ENCODE measurements around the gene ZDBF2. TPM values are rescaled to one million over a fixed set of nuclear protein-coding genes. Genes with fewer than 3 reads are reported as not detected.
A peak's percentile ranks its signal among the peaks of the same experiment; 100 is the strongest.
"Not testable (repeated sequence)": the region's sequence is repeated elsewhere in the genome, so short reads cannot be mapped to it uniquely, and the experiment has no call there.

ZDBF2 gene
- total and polyA plus RNA-seq, 4 donors, result 8.8 to 40.5 (median 19.6) TPM

GRCh38 chr2:206275312-206276055 lies 1.0 kb downstream of the ZDBF2 start:
- WGBS (ENCODE audit: insufficient coverage), result 0% methylated on average over 8 of the region's 23 CpGs
- peaks cover 72% of the 10 kb centered on the region for H3K27me3 ChIP-seq (ENCODE audit: control insufficient read depth, insufficient read depth, low read length)
- DNase-seq (ENCODE audit: low read depth in 4 of 6, low spot score in 6 of 6), result peak in 3 of 6 donors; percentile 43 to 81 (median 72)
- H3K9me3 ChIP-seq (ENCODE audit: control insufficient read depth, insufficient read depth, low read length), result no peaks in the 10 kb centered on the region
- no peaks in the 10 kb centered on the region for H3K36me3 ChIP-seq (ENCODE audit: control insufficient read depth, insufficient read depth, low read length)
- peak overlapping the region; percentile 55 for H3K4me3 ChIP-seq (ENCODE audit: low read depth, low read length)
- peaks cover 8% of the 10 kb centered on the region for H3K4me1 ChIP-seq (ENCODE audit: control insufficient read depth, insufficient read depth, low read length)
- H3K27ac ChIP-seq (ENCODE audit: low read depth, low read length), result peak overlapping the region; percentile 52

GRCh38 chr2:206276169-206276942 lies 1.9 kb downstream of the ZDBF2 start:
- Histone ChIP-seq H3K27me3 (ENCODE audit: control insufficient read depth, insufficient read depth, low read length) (peaks cover 69% of the 10 kb centered on the region), H3K4me3 (ENCODE audit: low read depth, low read length) (peak overlapping the region; percentile 55), H3K4me1 (ENCODE audit: control insufficient read depth, insufficient read depth, low read length) (peaks cover 8% of the 10 kb centered on the region), H3K27ac (ENCODE audit: low read depth, low read length) (no peak overlapping the region), H3K9me3 (ENCODE audit: control insufficient read depth, insufficient read depth, low read length) (no peaks in the 10 kb centered on the region), H3K36me3 (ENCODE audit: control insufficient read depth, insufficient read depth, low read length) (no peaks in the 10 kb centered on the region)
- DNase-seq (ENCODE audit: low read depth in 4 of 6, low spot score in 6 of 6), result peak in 1 of 6 donors; percentile 55
- 18% methylated on average over 4 of the region's 12 CpGs for WGBS (ENCODE audit: insufficient coverage)

- peaks cover 60% of the 10 kb centered on the region for H3K27me3 ChIP-seq (ENCODE audit: control insufficient read depth, insufficient read depth, low read length)
- no CpG with 5 or more reads among the region's 3 CpGs for WGBS (ENCODE audit: insufficient coverage)
- peaks cover 8% of the 10 kb centered on the region for H3K4me1 ChIP-seq (ENCODE audit: control insufficient read depth, insufficient read depth, low read length)
- no peak overlapping the region for H3K4me3 ChIP-seq (ENCODE audit: low read depth, low read length)
- H3K36me3 ChIP-seq (ENCODE audit: control insufficient read depth, insufficient read depth, low read length), result peaks cover 3% of the 10 kb centered on the region
- DNase-seq (ENCODE audit: low read depth in 4 of 6, low spot score in 6 of 6), result no peak
- no peaks in the 10 kb centered on the region for H3K9me3 ChIP-seq (ENCODE audit: control insufficient read depth, insufficient read depth, low read length)
- no peak overlapping the region for H3K27ac ChIP-seq (ENCODE audit: low read depth, low read length)
Measured at GRCh38 chr2:206277503-206277902, 3.0 kb downstream of the ZDBF2 start.

- H3K27ac ChIP-seq (ENCODE audit: low read depth, low read length), result no peak overlapping the region
- H3K36me3 ChIP-seq (ENCODE audit: control insufficient read depth, insufficient read depth, low read length), result peaks cover 3% of the 10 kb centered on the region
- peaks cover 6% of the 10 kb centered on the region for H3K9me3 ChIP-seq (ENCODE audit: control insufficient read depth, insufficient read depth, low read length)
- no peak overlapping the region for H3K4me3 ChIP-seq (ENCODE audit: low read depth, low read length)
- peaks cover 11% of the 10 kb centered on the region for H3K27me3 ChIP-seq (ENCODE audit: control insufficient read depth, insufficient read depth, low read length)
- DNase-seq (ENCODE audit: low read depth in 4 of 6, low spot score in 6 of 6), result no peak
- WGBS (ENCODE audit: insufficient coverage), result 88% methylated on average over 7 of the region's 8 CpGs
- H3K4me1 ChIP-seq (ENCODE audit: control insufficient read depth, insufficient read depth, low read length), result no peaks in the 10 kb centered on the region
Measured at GRCh38 chr2:206282746-206283145, 8.3 kb downstream of the ZDBF2 start.

- WGBS (ENCODE audit: insufficient coverage), result no CpG with 5 or more reads among the region's 2 CpGs
- no peaks in the 10 kb centered on the region for H3K27me3 ChIP-seq (ENCODE audit: control insufficient read depth, insufficient read depth, low read length)
- H3K9me3 ChIP-seq (ENCODE audit: control insufficient read depth, insufficient read depth, low read length), result peaks cover 11% of the 10 kb centered on the region
- no peak for DNase-seq (ENCODE audit: low read depth in 4 of 6, low spot score in 6 of 6)
- no peaks in the 10 kb centered on the region for H3K4me1 ChIP-seq (ENCODE audit: control insufficient read depth, insufficient read depth, low read length)
- H3K36me3 ChIP-seq (ENCODE audit: control insufficient read depth, insufficient read depth, low read length), result peaks cover 1% of the 10 kb centered on the region
- no peak overlapping the region for H3K27ac ChIP-seq (ENCODE audit: low read depth, low read length)
- H3K4me3 ChIP-seq (ENCODE audit: low read depth, low read length), result no peak overlapping the region
Measured at GRCh38 chr2:206287197-206287596, 12.7 kb downstream of the ZDBF2 start.

- H3K27ac ChIP-seq (ENCODE audit: low read depth, low read length), result no peak overlapping the region
- no peaks in the 10 kb centered on the region for H3K27me3 ChIP-seq (ENCODE audit: control insufficient read depth, insufficient read depth, low read length)
- WGBS (ENCODE audit: insufficient coverage), result 97% methylated on average over 3 of the region's 4 CpGs
- peaks cover 11% of the 10 kb centered on the region for H3K9me3 ChIP-seq (ENCODE audit: control insufficient read depth, insufficient read depth, low read length)
- H3K4me3 ChIP-seq (ENCODE audit: low read depth, low read length), result no peak overlapping the region
- DNase-seq (ENCODE audit: low read depth in 4 of 6, low spot score in 6 of 6), result no peak
- H3K36me3 ChIP-seq (ENCODE audit: control insufficient read depth, insufficient read depth, low read length), result no peaks in the 10 kb centered on the region
- no peaks in the 10 kb centered on the region for H3K4me1 ChIP-seq (ENCODE audit: control insufficient read depth, insufficient read depth, low read length)
Measured at GRCh38 chr2:206289391-206289790, 14.9 kb downstream of the ZDBF2 start.

GRCh38 chr2:206296128-206296527 lies 21.7 kb downstream of the ZDBF2 start:
- DNase-seq (ENCODE audit: low read depth in 4 of 6, low spot score in 6 of 6), result no peak
- H3K4me1 ChIP-seq (ENCODE audit: control insufficient read depth, insufficient read depth, low read length), result no peaks in the 10 kb centered on the region
- no peaks in the 10 kb centered on the region for H3K27me3 ChIP-seq (ENCODE audit: control insufficient read depth, insufficient read depth, low read length)
- H3K36me3 ChIP-seq (ENCODE audit: control insufficient read depth, insufficient read depth, low read length), result peaks cover 3% of the 10 kb centered on the region
- H3K4me3 ChIP-seq (ENCODE audit: low read depth, low read length), result no peak overlapping the region
- H3K27ac ChIP-seq (ENCODE audit: low read depth, low read length), result no peak overlapping the region
- no peaks in the 10 kb centered on the region for H3K9me3 ChIP-seq (ENCODE audit: control insufficient read depth, insufficient read depth, low read length)
- no CpG with 5 or more reads among the region's 3 CpGs for WGBS (ENCODE audit: insufficient coverage)

- H3K27me3 ChIP-seq (ENCODE audit: control insufficient read depth, insufficient read depth, low read length); H3K36me3 ChIP-seq (ENCODE audit: control insufficient read depth, insufficient read depth, low read length); DNase-seq (ENCODE audit: low read depth in 4 of 6, low spot score in 6 of 6); H3K27ac ChIP-seq (ENCODE audit: low read depth, low read length); H3K9me3 ChIP-seq (ENCODE audit: control insufficient read depth, insufficient read depth, low read length); H3K4me1 ChIP-seq (ENCODE audit: control insufficient read depth, insufficient read depth, low read length); H3K4me3 ChIP-seq (ENCODE audit: low read depth, low read length): not testable (repeated sequence)
- 96% methylated on average over 7 of the region's 10 CpGs for whole genome bisulfite sequencing (ENCODE audit: insufficient coverage)
Measured at GRCh38 chr2:206299608-206300007, 25.1 kb downstream of the ZDBF2 start.

- Histone ChIP-seq H3K27me3 (ENCODE audit: control insufficient read depth, insufficient read depth, low read length) (no peaks in the 10 kb centered on the region), H3K9me3 (ENCODE audit: control insufficient read depth, insufficient read depth, low read length) (no peaks in the 10 kb centered on the region), H3K27ac (ENCODE audit: low read depth, low read length) (no peak overlapping the region), H3K36me3 (ENCODE audit: control insufficient read depth, insufficient read depth, low read length) (no peaks in the 10 kb centered on the region), H3K4me3 (ENCODE audit: low read depth, low read length) (no peak overlapping the region), H3K4me1 (ENCODE audit: control insufficient read depth, insufficient read depth, low read length) (no peaks in the 10 kb centered on the region)
- WGBS (ENCODE audit: insufficient coverage), result 83% methylated on average over 1 of the region's 3 CpGs
- no peak for DNase-seq (ENCODE audit: low read depth in 4 of 6, low spot score in 6 of 6)
Measured at GRCh38 chr2:206305523-206306245, 31.2 kb downstream of the ZDBF2 start.
